NCI-H524 (cell line): ENCODE results near the gene WRNIP1.

ENCODE experiments used
- DNase-seq, 2 experiments: peaks; one replicate each; lab custom pipeline; 2025; lab: John Stamatoyannopoulos, UW

Gene WRNIP1

GRCh38 chr6:2807342-2808090 lies 42.3 kb downstream of the WRNIP1 start:
- DNase-seq, result no peak

DNA sequence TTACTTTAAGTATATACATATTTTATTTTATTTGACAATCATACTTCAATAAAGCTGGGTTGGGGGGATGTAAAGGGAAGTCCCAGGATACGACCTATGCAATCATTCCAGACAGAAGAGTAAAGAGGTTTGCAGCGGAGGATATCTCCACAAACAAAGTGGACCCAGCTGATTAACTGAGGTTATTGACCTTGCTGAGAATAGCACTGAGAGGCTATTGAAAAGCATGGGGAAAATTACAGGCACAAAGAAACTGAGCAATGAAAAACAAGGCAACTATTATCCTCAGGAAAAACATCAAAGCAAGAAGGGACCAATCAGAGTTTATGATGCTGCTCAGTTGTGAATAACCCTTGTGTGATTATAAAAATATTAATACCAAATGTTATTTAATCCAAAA lies 43.8 kb downstream of the WRNIP1 start:
- DNase-seq, result no peak

- DNase-seq, result no peak
Observed at GRCh38 chr6:2810092-2810671, 45.0 kb downstream of the WRNIP1 start.

DNA sequence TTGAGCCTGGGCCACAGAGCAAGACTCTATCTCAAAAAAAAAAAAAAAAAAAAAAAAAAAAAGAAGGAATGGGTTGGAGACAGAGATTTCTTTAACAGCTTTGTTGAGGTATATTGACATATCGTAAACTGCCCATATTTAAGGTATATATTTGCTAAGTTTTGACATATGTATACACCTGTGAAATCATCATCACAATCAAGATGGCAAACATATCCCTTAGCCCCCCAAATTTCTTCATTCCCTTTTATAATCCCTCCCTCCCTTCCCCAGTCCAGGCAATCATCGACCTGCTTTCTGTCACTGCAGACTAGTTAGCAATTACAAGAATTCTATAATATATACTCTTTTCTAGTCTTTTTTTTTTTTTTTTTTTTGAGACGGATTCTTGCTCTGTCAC lies 47.5 kb downstream of the WRNIP1 start:
- DNase-seq, result no peak

DNA sequence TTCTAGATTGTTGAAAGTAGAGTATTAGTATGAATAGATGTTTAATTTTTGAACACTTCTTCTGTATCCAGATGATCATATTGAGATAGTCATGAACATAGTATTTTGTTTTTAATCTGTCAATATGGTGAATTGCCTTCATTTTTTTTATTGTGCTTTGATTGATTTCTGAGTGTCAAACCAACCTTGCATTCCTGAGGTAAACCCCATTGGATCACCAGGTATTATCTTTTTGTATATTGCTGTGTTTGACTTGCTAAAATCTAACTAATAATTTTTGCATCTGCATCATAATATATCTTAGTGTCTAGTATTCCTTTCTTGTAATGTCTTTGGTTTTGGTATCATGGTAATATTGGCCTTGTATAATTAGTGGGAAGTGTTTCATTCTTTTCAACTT lies 51.0 kb downstream of the WRNIP1 start:
- DNase-seq, result no peak

DNA sequence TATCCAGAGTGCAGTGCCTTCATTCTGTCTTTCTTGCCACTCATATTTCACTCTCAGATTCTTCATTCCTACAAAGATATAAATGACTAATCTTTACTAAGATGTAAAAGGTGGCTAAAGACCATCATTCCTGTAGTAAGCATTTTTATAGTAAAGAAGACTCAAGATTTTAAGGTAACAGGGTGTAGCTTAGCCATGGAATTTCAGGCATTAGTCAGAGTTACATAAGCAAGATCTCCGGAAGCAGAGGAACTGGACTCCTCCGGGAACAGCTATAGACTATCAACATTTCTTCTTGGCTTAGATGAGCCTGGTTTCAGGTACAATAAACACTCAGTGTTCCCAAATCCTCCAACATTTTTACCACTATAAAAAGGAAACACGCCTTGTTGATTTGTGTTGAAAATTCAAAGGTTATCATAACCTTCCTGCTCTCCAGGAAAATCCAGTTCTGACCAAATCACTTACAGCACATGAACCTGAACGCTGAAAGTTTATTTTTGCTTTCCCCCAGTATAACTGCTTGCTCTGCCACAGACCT lies 52.8 kb downstream of the WRNIP1 start:
- DNase-seq, result no peak

DNA sequence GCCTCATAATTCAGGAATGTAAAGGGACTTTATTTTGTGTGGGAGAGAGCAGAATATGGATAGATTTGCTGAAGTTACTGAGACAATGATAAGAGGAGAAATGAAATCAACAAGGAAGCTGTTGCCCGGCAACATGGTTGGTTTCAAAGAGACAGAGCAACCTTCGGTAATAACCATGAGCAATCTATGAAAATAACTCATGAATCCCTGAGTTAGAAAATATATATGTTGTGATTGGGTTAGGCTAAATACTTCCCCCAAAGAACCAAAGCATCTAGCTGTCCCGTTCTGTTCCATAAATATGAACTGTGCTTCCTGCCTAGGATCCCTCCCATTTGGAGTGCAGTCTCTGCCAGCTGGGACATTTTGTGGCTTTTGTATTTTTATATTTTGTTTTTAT lies 53.4 kb downstream of the WRNIP1 start:
- no peak for DNase-seq

DNA sequence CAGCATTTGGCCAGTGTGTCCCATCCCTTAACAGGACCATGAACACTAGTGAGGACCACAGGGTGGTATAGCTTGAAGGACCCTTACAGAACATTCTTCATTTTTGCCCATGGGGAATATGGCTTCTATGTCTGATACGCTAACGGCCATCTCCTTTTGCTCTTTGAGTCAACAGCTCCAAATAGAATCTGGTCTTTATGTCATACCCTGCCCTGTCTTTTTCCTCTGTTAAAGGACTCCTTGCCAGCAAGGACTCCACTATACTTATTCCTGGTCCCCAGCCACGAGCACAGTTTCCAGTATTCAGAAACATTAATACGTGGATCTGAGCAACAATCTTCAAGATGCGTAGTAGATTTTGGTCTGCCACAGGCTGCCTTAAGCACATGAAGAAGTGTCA lies 53.9 kb downstream of the WRNIP1 start:
- no peak for DNase-seq

GRCh38 chr6:2819978-2820377 lies 54.8 kb downstream of the WRNIP1 start:
- DNase-seq, result no peak

- no peak for DNase-seq
Observed at GRCh38 chr6:2820415-2820814, 55.2 kb downstream of the WRNIP1 start.

GRCh38 chr6:2821554-2821953 lies 56.4 kb downstream of the WRNIP1 start:
- no peak for DNase-seq

DNA sequence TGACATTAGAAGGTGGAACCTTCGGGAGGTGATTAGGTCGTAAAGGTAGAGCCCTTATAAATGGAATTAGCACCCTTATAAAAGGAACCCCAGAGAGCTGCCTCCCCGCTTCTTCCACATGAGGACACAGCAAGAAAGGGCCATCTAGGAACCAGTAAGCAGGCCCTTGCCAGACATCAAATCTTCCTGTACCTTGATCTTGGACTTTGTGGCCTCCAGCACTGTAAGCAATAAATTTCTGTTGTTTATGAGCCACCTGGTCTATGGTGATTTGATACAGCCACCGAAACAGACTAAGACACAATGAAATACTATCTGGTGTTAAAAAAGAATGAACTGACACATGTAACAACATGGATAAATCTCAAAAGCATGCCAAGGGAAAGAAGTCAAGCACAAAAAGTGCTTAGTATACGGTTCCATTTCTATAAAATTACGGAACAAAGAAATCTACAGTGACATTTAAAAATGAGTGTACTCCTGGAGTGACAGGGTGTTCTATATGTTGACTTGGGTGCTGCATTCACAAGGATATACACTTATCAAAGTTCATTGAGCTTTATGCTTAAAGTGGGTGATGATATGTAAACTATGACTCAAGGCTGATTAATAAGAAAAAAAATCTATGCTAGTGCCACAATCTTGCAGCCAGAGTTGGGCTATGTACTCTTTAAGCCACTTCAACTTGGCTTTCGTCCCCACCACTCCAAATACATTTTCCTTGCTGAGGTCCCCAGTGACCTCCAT lies 58.1 kb downstream of the WRNIP1 start:
- DNase-seq, result no peak

GRCh38 chr6:2826131-2826530 lies 60.9 kb downstream of the WRNIP1 start:
- no peak for DNase-seq

DNA sequence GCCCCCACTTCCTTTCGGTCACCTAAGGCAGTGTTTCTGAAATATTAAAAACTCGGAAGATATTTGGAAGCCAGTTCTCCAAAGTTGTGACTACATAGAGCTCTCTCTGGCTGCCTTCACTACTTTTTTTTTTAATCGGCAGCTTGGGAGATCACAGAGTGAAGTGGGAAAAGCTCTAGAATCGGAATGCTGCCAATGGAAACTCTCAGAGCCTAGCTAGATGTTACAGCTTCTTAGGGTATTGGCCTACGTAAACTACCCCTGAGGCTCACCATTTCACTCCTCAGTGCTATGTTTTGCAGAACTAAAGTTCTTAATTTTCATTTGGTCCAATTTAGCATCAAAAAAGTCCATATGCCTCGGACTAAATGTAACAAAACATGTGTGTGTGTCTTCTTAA lies 61.9 kb downstream of the WRNIP1 start:
- no peak for DNase-seq

DNA sequence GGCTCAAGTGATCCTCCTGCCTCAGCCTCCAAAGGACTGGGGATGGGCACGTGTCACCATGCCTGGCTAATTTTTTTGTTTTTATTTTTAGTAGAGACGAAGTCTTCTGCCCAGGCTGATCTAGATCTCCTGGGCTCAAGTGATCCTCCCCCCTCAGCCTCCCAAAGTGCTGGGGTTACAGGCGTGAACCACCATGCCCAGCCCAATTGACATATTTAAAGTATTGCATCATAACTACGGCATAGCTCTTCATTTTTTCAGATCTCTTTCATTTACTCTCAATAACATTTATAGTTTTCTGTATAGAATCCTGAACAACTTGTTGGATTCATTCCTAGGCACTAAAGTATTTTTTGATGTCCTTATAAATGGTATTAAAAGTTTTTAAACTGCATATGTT lies 63.4 kb downstream of the WRNIP1 start:
- no peak for DNase-seq

DNA sequence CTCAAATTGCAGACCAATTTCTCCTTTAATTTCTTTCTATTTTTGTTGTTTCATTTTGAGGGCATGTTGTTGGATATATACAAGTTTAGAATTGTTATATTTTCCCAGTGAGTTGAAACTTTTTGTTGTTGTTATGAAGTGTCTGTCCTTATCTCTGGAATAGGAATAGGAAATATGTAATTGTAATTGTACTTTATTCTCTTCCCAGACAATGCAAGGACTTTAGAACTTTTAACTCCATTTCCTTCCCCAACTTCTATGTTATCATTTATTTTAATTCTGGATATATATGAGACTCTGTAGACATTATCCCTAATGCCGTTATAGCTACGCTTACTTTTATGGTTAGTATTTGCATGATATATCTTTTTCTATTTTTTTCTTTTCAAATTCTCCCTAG lies 64.1 kb downstream of the WRNIP1 start:
- DNase-seq, result no peak

GRCh38 chr6:2830183-2830582 lies 65.0 kb downstream of the WRNIP1 start:
- no peak for DNase-seq

- peak in 1 of 2 experiments; percentile 22 for DNase-seq
Observed at GRCh38 chr6:2831392-2831791, 66.2 kb downstream of the WRNIP1 start.

DNA sequence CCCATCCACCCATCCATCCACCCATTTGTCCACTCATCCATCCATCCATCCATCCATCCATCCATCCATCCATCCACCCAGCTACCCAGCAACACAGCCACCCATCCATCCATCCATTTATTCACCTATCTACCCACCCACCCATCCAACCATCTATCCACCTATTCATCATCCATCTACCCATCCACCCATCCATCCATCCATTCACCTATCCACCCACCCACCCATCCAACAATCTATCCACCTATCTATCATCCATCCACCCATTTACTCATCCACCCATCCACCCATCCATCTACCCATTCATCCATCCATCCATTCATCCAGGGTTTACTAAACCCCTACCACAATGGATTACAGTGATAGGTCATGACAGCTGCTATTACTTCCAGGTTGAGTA lies 69.1 kb downstream of the WRNIP1 start:
- DNase-seq, result no peak
